Right lobe of liver (tissue), 6 donors: ENCODE data around the gene IGFL1. TPM values are rescaled to one million over a fixed set of nuclear protein-coding genes. Genes with fewer than 3 reads are reported as not detected.
"Not testable (repeated sequence)": the region's sequence is repeated elsewhere in the genome, so short reads cannot be mapped to it uniquely, and the experiment has no call there.

ENCODE experiments used
- ATAC-seq, 4 donors: fragments of 200-7000 bp; cut with Tn5 transposase; one replicate each; pipeline ENCODE4 v1.9.1; 2020; ENCODE audit warnings: mild to moderate bottlenecking in 4 of 4, moderate library complexity in 4 of 4
- DNase-seq, 3 donors: peaks; one replicate each; pipeline ENCODE4 v3.0.0-alpha.2; 2020
- H3K27ac ChIP-seq, 3 donors: fragments of 200-600 bp; one replicate each; pipeline ENCODE4 v1.8.0; 2022
- H3K27me3 ChIP-seq, 2 donors: fragments of 200-600 bp; one replicate each; pipeline ENCODE4 v1.8.0; 2022
- H3K36me3 ChIP-seq, 4 donors: fragments of 200-600 bp; sonication (generic) in 1 of 4; one replicate each; pipeline versions ENCODE4 v1.5.1 to v1.8.0; 2017 to 2022; ENCODE audit warnings: control low read depth in 1 of 4
- H3K4me1 ChIP-seq, 4 donors: fragments of 200-600 bp; sonication (generic) in 1 of 4; one replicate each; pipeline versions ENCODE4 v1.5.1 to v1.8.0; 2017 to 2022; ENCODE audit warnings: control low read depth in 1 of 4
- H3K4me3 ChIP-seq, 3 donors: fragments of 200-600 bp; one replicate each; pipeline ENCODE4 v1.8.0; 2022
- H3K9me3 ChIP-seq, 4 donors: fragments of 200-600 bp; sonication (generic) in 1 of 4; one replicate each; pipeline versions ENCODE4 v1.5.1 to v1.8.0; 2017 to 2022; ENCODE audit warnings: control low read depth in 1 of 4
- POLR2A ChIP-seq: fragments of 450-650 bp; IDR thresholded peaks from one replicate; pipeline ENCODE4 v1.6.1; 2017; ENCODE audit warnings: antibody characterized with exemption, mild to moderate bottlenecking
- WGBS: methylation state at CpG from one replicate; pipeline ENCODE4 v1.1.6; 2018; ENCODE audit warnings: low coverage, low lambda C conversion rate; ENCODE audit not compliant: insufficient coverage; ENCODE audit errors: missing lambda C conversion rate; 5-methylcytosine and 5-hydroxymethylcytosine counted together
- intact Hi-C, 2 donors: fragments of 100-400 bp; cut with DNase I; formaldehyde crosslinking; loops; one replicate each; pipeline versions ENCODE4 v1.11.2 to v1.14.1; 2022
- total RNA-seq, 6 experiments: library from RNA; depleted of rRNA in 2 of 6; stranded (reverse); fragments of >200 nt in 2 of 6; fragmentation: NEBNext Ultra II Directional in 3 of 6; extraction: Animal tissue kit (Norgen Biotek cat#: 25700) in 3 of 6; gene quantifications; one replicate each; pipeline versions ENCODE4 v1.1.0 to v1.2.4, GENCODE V29; 2016 to 2023
- TF ChIP-seq, protein P1 (sequence below), 4 donors: fragments of 200-600 bp in 3 of 4; fragments of 450-650 bp in 1 of 4; IDR thresholded peaks; one replicate each; pipeline versions ENCODE4 v1.5.1 to v1.8.0; 2016 to 2022; ENCODE audit warnings: antibody characterized with exemption in 4 of 4, mild to moderate bottlenecking in 2 of 4
- donor health status: DM: no; HTN: yes; CAD: no.
- donor health status: DM: no; HTN: no; CAD: no.
- donor health status: DM: no; HTN: no; CAD: no.
- donor health status: DM: no; HTN: yes; CAD: no.
- donor health status: DM: no; HTN: yes; CAD: no.

Gene IGFL1
- total RNA-seq, 6 experiments from 2014 or later = not detected

GRCh38 chr19:46251416-46251815 lies 21.9 kb downstream of the IGFL1 start:
- DNase-seq (no peak), ATAC-seq (no peak)
- no peak for TF ChIP-seq POLR2A
- TF ChIP-seq, protein P1, sequence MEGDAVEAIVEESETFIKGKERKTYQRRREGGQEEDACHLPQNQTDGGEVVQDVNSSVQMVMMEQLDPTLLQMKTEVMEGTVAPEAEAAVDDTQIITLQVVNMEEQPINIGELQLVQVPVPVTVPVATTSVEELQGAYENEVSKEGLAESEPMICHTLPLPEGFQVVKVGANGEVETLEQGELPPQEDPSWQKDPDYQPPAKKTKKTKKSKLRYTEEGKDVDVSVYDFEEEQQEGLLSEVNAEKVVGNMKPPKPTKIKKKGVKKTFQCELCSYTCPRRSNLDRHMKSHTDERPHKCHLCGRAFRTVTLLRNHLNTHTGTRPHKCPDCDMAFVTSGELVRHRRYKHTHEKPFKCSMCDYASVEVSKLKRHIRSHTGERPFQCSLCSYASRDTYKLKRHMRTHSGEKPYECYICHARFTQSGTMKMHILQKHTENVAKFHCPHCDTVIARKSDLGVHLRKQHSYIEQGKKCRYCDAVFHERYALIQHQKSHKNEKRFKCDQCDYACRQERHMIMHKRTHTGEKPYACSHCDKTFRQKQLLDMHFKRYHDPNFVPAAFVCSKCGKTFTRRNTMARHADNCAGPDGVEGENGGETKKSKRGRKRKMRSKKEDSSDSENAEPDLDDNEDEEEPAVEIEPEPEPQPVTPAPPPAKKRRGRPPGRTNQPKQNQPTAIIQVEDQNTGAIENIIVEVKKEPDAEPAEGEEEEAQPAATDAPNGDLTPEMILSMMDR (IDR thresholded peaks at IDR 0.05) = no peak
- Histone ChIP-seq H3K27me3 (no peaks in the 10 kb centered on the region), H3K4me1 (no peaks in the 10 kb centered on the region), H3K36me3 (no peaks in the 10 kb centered on the region), H3K9me3 (no peaks in the 10 kb centered on the region), H3K27ac (no peak overlapping the region), H3K4me3 (no peak overlapping the region)
- WGBS = 64% methylated on average over 5 of the region's 5 CpGs
- intact Hi-C loops = no loop called here

DNA sequence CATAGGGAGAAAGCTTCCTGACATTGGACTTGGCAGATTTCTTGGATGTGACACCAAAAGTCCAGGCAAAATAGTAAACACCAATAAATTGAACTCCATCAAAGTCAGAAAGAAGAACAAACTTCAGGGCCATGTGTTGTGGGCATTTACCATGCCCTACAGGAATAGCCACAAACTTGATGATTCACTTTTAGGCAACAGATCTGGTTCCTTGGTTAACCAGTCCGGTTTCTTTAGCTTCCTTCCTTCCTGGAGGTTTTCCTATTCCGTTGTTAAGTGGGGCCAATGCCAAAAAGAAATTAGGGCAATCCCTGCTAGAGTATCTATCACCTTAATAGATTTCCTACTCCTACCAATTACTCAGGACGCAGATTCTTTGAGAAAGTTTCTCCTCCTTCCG lies 25.2 kb downstream of the IGFL1 start:
- H3K9me3 ChIP-seq = no peaks in the 10 kb centered on the region
- TF ChIP-seq POLR2A = no peak
- TF ChIP-seq, protein P1 (IDR thresholded peaks at IDR 0.05) = no peak
- 68% methylated on average over 4 of the region's 4 CpGs for WGBS
- intact Hi-C loops = no loop called here
- DNase-seq (no peak), ATAC-seq (no peak)
- no peaks in the 10 kb centered on the region for H3K4me1 ChIP-seq
- no peak overlapping the region for H3K4me3 ChIP-seq
- H3K27me3 ChIP-seq = no peaks in the 10 kb centered on the region
- H3K27ac ChIP-seq = no peak overlapping the region
- no peaks in the 10 kb centered on the region for H3K36me3 ChIP-seq

GRCh38 chr19:46256855-46257254 lies 27.3 kb downstream of the IGFL1 start:
- H3K9me3 ChIP-seq = no peaks in the 10 kb centered on the region
- no peak overlapping the region for H3K27ac ChIP-seq
- H3K4me1 ChIP-seq = no peaks in the 10 kb centered on the region
- TF ChIP-seq, protein P1 (IDR thresholded peaks at IDR 0.05) = no peak
- no peak for TF ChIP-seq POLR2A
- ATAC-seq (no peak), DNase-seq (no peak)
- 55% methylated on average over 8 of the region's 8 CpGs for WGBS
- no peaks in the 10 kb centered on the region for H3K27me3 ChIP-seq
- H3K4me3 ChIP-seq = no peak overlapping the region
- no peaks in the 10 kb centered on the region for H3K36me3 ChIP-seq
- intact Hi-C loops = no loop called here

DNA sequence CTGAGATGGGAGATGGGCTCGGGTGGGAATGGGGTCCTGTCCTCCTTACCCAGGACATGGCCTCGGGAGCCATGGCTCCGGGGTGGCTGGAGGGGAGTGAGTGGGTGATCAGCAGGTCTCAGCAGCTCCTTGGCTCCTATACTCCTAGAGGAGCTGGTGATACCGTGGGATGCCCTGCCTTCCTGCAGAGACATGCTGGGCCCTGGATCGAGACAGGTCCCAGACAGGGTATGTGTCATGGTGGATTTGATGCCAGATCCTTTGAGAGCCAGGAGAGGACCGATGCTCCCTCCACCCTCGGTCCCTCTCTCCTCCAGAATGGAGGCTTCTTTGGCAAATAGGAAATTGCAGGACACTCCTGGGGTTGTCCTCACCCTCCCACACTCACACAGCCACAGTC lies 32.0 kb downstream of the IGFL1 start:
- DNase-seq, H3K36me3 ChIP-seq, H3K27me3 ChIP-seq, H3K9me3 ChIP-seq, ATAC-seq, H3K4me1 ChIP-seq, H3K4me3 ChIP-seq, H3K27ac ChIP-seq: not testable (repeated sequence)
- 33% methylated on average over 2 of the region's 7 CpGs for WGBS
- intact Hi-C loops = loop anchor here (5.0 to 10.0 kb wide), 3 partner anchors 77 to 184 kb away; no protein-coding TSS in a partner anchor

- not testable (repeated sequence) for H3K4me1 ChIP-seq, H3K36me3 ChIP-seq, DNase-seq, H3K27ac ChIP-seq, ATAC-seq, H3K27me3 ChIP-seq, H3K4me3 ChIP-seq, H3K9me3 ChIP-seq
- WGBS = 52% methylated on average over 11 of the region's 11 CpGs
- intact Hi-C loops = loop anchor here (5.0 to 10.0 kb wide), 3 partner anchors 78 to 185 kb away; no protein-coding TSS in a partner anchor
These were observed 33.2 kb downstream of the IGFL1 start for GRCh38 chr19:46262684-46263296.

DNA sequence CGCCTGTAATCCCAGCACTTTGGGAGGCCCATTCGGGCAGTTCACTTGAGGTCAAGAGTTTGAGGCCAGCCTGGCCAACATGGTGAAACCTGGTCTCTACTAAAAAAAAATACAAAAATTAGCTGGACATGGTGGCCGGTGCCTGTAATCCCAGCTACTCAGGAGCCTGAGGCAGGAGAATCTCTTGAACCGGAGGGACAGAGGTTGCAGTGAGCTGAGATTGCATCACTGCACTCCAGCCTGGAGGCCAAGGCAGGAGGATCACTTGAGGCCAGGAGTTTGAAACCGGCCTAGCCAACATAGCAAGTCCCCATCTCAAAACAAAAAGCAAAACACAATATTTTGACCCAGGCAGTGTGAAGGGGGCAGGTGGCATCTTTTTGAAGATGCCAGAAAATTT lies 35.3 kb downstream of the IGFL1 start:
- H3K27me3 ChIP-seq, ATAC-seq: not testable (repeated sequence)
- intact Hi-C loops = loop anchor here (5.0 to 10.0 kb wide), 4 partner anchors 80 to 238 kb away; no protein-coding TSS in a partner anchor

More for the DNA sequence above, 35.3 kb downstream of the IGFL1 start:
- H3K4me1 ChIP-seq, H3K36me3 ChIP-seq, H3K9me3 ChIP-seq, H3K4me3 ChIP-seq, H3K27ac ChIP-seq, DNase-seq: not testable (repeated sequence)
- 45% methylated on average over 4 of the region's 5 CpGs for WGBS
